ENCODE results near the gene ANKRD52.
"Not testable (repeated sequence)": the region's sequence is repeated elsewhere in the genome, so short reads cannot be mapped to it uniquely, and the experiment has no call there.

ANKRD52 gene

GRCh38 chr12:56258068-56258819, at the start of gene ANKRD52:
Gene ANKRD52 (minus strand): TSS chr12:56258384. CDS start chr12:56258269, 115 bp downstream.
- peak; percentile 85 for DNase-seq

GRCh38 chr12:56307221-56307965, 49.2 kb upstream of the ANKRD52 start:
- no peak for DNase-seq

- DNase-seq, result peak; percentile 38
These were observed 46.8 kb upstream of the ANKRD52 start for GRCh38 chr12:56304872-56305590.

GRCh38 chr12:56304276-56304675, 46.1 kb upstream of the ANKRD52 start:
- no peak for DNase-seq

GRCh38 chr12:56300644-56301464, 42.7 kb upstream of the ANKRD52 start:
- DNase-seq, result peak; percentile 43

- peak; percentile 100 for DNase-seq
These were observed 41.9 kb upstream of the ANKRD52 start, which contains the start of gene CS for GRCh38 chr12:56299853-56300643. Gene CS (minus strand): TSS chr12:56300330. CDS start chr12:56300201, 129 bp downstream.

- DNase-seq, result peak; percentile 55
These were observed 41.2 kb upstream of the ANKRD52 start for GRCh38 chr12:56299308-56299852.

GRCh38 chr12:56298828-56299227, 40.6 kb upstream of the ANKRD52 start:
- no peak for DNase-seq

GRCh38 chr12:56297400-56297799, 39.2 kb upstream of the ANKRD52 start:
- DNase-seq, result no peak

GRCh38 chr12:56296295-56296694, 38.1 kb upstream of the ANKRD52 start:
- no peak for DNase-seq

GRCh38 chr12:56293795-56294194, 35.6 kb upstream of the ANKRD52 start:
- DNase-seq, result no peak

- DNase-seq, result no peak
These were observed 30.7 kb upstream of the ANKRD52 start for GRCh38 chr12:56288705-56289387.

- DNase-seq, result no peak
These were observed 28.1 kb upstream of the ANKRD52 start for GRCh38 chr12:56286044-56286830.

- DNase-seq, result not testable (repeated sequence)
These were observed 26.1 kb upstream of the ANKRD52 start for GRCh38 chr12:56284263-56284662.

GRCh38 chr12:56282579-56282978, 24.4 kb upstream of the ANKRD52 start:
- no peak for DNase-seq

- DNase-seq, result no peak
These were observed 23.8 kb upstream of the ANKRD52 start for GRCh38 chr12:56282030-56282429.

- no peak for DNase-seq
These were observed 22.7 kb upstream of the ANKRD52 start for GRCh38 chr12:56280849-56281248.

GRCh38 chr12:56278905-56279304, 20.7 kb upstream of the ANKRD52 start:
- DNase-seq, result peak; percentile 95

GRCh38 chr12:56274299-56274698, 16.1 kb upstream of the ANKRD52 start:
- no peak for DNase-seq

- DNase-seq, result not testable (repeated sequence)
These were observed 14.3 kb upstream of the ANKRD52 start for GRCh38 chr12:56272468-56272867.
